HTR-8/SVneo (cell line): ENCODE measurements around the gene TNFRSF19.
"Not testable (repeated sequence)": the region's sequence is repeated elsewhere in the genome, so short reads cannot be mapped to it uniquely, and the experiment has no call there.

Experiments used
- DNase-seq: peaks from one replicate; pipeline ENCODE4 v3.0.0; 2011; ENCODE audit warnings: low spot score, mixed read lengths; ENCODE audit not compliant: insufficient read length
- FAIRE-seq: peaks from 2 replicates; lab custom pipeline; 2011; peaks lifted over from hg19 to GRCh38; lab: Jason Lieb, UNC

Gene TNFRSF19

DNA sequence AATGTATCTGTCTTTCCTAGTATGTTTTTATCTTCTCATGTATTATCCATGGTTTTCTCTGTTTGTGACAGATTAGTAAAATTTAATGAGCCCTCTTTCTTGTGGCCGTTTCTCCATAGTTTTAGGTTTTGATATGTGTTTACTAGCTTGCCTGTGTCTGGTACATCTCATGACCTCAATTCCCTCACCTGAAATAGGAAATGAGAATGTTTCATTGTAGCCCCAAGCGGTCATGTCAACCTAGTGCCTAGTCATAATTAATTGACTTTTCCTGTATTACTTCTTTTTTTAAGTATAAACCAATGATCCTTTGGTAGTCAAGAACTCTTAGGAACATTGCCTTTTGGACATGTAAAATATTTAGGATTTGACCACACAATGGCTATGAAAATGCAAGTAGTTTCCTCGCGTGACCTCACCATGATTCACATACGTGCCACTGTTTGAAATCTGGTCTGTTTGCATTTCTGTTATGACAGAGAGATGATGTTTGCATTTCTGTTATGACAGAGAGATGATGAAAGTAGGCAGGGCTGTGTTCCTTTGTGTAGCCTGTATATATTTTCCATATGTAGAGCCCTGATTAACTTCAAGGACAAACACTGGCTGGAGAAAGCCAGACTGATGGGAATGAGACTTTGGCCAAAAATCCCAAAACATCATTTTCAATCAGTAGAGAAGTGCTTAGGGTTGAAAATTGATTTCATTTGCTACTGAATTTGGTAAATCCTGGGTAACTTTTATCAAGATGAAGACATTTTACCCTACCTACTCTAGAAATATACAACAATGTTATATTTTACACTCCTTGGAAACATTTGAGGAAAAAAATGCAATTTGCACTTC is 104.8 kb downstream of the TNFRSF19 start:
- FAIRE-seq (no peak), DNase-seq (no peak)

DNA sequence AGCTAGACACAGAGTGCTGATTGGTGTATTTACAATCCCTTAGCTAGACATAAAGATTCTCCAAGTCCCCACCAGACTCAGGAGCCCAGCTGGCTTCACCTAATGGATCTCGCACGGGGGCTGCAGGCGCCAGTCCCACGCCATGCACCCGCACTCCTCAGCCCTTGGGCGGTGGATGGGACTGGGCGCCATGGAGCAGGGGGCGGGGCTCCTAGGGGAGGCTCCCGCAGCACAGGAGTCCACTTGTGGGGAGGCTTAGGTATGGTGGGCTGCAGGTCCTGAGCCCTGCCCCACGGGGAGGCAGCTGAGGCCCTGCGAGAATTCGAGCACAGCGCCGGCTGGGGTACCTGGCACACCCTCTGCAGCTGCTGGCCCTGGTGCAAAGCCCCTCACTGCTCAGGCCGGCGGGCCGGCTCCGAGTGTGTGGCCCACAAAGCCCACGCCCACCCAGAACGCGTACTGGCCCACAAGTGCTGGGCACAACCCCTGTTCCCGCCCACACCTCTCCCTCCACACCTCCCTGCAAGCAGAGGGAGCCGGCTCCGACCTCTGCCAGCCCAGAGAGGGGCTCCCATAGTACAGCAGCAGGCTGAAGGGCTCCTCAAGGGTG is 107.6 kb downstream of the TNFRSF19 start:
- not testable (repeated sequence) for FAIRE-seq, DNase-seq

DNA sequence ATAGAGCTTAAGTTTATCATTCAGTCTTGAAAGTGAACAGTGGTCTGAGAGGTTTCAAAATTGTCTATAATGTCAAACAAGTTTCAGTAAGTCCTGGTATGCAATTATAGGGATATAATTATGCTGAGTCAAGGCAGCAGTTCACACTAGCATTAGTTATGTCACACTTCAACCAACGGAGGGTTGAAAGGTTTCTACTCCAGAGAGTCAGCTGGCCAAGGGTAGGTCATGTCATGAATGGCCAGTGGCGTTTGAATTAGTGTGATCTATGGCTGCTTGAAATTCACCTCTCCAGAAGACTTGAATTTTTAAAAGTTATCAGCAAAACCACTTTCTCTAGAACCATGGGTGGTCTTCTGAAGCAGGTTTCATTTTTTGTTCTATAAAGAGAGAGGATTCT is 108.6 kb downstream of the TNFRSF19 start:
- no peak for FAIRE-seq
- DNase-seq: no peak

DNA sequence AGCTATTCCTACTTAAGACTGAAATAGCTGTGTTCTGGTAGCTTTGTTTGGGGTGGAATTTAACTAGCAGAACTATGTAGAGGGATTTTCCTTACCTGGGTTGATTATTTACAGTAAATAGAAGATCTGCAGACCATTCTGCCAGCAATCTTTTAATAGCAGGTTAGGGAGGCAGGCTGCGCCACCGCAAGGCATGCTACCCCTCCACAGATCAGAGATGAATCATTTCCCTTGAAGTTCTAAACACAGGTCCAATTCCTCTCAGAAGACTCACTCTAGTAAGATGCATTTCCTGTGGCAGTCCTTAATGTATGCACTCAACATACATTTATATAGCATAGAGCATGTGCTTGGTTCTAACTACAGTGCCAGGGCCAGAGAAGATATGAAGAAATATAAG is 109.0 kb downstream of the TNFRSF19 start:
- FAIRE-seq: no peak
- DNase-seq: no peak

DNA sequence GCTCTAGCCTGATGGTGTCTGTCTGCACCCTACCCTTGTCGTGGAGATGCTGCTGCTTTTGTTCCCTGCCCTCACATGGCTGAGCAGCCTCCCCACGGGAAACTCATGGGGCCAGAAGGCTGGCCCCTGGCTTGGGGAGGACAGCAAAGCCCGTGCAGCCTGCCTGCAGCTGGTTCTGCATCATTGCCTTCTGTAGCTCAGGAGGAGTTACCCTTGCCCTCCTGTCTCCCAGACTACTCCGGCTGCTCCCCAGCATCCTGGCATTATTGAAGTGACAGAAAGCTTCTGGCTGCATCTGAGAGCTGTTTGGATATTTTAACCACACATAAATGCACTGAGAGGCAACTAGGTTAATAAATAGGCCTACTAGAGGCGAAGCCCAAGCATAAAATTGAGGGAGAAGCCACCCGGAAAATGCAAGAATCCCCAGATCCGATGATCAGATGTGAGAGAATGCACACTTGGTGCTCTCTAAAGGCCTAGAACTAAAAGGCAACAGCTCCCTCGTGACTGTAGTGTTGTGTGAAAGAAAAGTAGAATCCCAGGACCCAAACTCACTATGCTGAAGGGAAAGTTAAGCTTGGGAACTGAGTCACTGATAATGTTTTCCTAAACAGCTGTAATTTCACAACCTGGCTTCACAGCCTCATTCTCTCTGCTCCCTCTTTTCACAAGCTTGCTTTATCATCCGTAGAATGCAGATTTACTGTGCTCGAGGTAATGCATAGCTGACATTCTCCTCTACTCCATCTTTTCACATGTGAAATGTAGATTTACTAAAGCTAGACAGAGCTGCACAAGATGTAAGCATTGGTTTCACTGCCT is 110.8 kb downstream of the TNFRSF19 start:
- no peak for FAIRE-seq
- no peak for DNase-seq

DNA sequence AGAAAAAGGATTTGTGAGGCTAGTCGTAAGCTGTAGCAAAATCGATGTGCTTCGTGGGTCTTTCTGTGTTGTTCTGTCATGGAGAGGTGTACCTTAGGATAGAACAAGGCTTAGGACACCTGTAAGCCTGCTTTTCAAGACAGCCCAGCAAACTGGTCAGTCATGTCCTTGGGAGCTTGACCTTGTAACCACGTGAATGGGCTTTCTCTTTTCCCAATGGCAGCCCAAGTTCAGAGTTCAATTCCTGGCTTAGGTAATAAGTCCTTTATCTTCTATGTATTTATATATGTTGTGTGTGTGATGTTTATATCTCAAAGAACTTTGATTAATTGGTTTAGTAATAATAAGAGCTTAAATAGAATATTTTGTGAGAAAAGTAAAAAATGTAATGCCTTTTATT is 112.9 kb downstream of the TNFRSF19 start:
- FAIRE-seq (no peak), DNase-seq (no peak)

DNA sequence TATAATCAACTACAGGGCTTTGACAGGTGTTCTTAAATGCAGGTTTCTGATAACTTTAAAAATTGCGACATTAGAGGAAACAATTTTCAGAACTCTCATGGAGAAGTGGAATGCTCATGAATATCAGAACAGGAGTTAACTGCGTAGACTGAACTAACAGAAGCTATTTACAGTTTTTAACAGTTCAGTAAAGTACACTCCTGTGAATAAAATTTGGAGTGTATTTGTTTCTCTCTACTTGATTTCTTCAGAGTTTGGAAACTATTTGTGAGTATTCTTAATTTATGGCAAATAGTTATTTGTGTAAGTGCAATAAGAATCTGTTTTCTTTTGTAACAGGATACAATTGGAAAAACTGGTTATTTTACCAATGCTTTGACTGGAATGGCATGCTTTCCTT is 114.4 kb downstream of the TNFRSF19 start:
- FAIRE-seq: no peak

DNA sequence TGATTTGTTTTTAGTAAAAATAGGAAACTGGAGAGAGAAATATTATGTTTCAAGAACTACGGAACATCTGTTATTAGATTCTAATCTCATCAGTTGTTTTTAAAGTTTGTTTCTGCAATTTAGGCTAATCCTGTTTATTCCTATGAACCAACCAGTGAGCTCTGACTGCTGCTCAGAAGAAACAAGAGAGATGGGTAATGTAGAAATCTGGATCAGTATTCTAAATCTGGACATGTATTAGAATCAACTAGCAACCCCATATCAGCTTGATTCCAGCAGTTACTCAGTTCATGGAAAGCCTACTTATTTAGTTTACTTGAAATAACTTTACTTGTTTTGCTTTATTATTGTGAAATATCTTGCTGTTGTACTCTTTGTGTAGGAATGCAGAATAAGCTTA is 115.2 kb downstream of the TNFRSF19 start:
- DNase-seq (no peak), FAIRE-seq (no peak)

More for the DNA sequence above, 114.4 kb downstream of the TNFRSF19 start:
- DNase-seq: no peak

DNA sequence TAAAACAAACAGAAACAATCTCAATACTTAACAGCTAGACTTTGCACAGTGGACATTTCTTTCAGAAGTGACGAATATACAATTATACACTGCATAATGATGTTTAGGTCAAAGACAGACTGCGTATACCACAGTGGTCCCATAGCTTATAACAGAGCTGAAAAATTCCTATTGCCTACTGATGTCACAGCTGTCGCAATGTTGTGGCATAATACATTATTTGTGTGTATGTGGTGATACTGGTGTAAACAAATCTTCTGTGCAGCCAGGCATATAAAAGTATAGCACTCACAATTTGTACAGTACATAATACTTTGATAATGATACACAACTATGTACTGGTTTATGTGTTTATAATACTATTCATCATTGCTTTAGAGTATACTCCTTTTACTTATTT is 116.7 kb downstream of the TNFRSF19 start:
- DNase-seq: no peak
- FAIRE-seq: no peak

DNA sequence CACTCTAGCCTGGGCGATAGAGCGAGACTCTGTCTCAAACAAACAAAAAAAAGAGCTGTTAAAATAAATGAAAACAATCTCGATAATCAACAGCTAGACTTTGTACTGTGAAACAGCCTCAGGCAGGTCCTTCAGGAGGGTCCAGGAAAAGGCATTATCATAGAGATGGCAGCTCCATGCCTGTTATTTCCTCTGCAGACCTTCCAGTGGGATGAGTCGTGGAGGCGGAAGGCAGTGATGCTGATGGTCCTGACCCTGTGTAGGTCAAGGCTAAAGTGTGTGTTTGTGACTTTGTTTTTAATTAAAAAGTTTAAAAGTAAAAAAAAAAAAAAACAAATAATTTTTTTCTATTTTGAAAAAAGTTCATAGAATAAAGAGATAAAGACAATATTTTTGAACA is 117.4 kb downstream of the TNFRSF19 start:
- FAIRE-seq (no peak), DNase-seq (no peak)

DNA sequence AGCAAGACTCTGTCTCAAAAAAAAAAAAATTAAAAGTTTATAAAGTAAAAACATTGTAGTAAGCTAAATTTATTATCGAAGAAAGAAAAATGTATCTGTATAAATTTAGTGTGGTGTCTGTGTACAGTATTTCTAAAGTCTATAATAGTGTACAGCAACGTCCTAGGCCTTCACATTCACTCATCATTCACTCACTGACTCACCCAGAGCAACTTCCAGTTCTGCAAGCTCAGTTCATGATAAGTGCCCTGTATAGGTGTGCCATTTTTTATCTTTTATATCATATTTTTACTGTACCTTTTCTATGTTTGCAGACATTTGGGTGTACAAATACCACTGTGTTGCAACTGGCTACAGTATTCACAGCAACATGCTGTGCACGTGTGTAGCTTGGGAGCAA is 118.1 kb downstream of the TNFRSF19 start:
- DNase-seq (no peak), FAIRE-seq (no peak)

DNA sequence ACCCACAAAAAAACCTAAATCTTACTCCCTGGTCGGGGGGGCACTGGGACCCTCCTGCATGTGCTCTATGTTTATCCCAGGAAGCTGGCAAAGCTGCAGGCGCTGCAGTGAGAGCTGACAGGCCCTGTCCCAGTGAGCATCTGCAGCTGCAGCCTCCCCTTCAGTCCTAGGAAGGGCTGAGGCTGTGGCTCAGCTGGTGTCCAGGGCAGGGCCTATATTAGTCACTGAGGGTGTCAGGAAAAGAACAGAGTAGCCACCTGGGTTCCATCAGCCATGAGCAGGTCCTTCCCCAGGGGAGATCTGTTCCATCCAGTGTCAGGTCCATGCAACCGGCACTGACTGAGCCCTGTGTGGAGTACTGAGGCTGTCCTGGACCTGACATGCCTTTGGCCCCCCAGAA is 120.5 kb downstream of the TNFRSF19 start:
- no peak for FAIRE-seq
- DNase-seq: no peak

DNA sequence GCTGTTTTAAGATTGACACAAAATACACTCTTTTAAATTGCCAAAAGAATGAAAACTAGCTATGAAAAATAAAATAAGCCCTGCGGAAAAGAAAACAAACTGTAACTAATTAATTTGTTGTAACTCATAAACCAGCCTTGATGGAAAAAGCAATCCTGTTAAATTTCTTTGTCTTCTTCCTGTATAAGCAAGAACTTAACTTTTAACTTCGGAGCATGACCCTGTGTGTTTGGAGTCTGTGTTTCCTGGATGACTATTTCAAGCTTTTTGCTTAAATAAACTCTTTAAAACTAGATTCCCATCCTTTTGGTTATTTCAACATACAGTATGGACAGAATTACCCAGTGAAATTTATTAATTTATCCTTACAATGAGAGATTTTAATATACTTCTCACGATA is 122.6 kb downstream of the TNFRSF19 start:
- DNase-seq (no peak), FAIRE-seq (no peak)

DNA sequence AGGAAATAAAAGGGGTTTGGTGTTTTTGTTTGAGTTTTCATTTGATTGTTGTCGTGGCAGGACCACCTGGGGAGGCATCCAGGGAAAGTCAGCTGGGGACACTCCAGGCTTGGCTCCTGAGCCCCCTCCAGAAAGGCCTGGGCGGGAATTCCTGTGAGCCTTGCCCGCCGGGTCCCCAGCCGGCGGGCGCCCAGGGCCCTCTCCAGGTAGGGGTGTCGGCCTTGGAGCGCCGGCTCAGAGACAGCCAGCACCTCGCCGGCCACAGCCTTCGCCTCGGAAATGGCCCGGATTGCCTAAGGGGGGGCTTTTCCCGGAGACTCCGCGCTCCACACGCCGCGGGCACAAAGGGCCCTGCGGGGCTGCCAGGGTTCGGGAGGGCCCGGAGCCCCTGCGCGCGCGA is 125.0 kb downstream of the TNFRSF19 start:
- no peak for FAIRE-seq
- no peak for DNase-seq

DNA sequence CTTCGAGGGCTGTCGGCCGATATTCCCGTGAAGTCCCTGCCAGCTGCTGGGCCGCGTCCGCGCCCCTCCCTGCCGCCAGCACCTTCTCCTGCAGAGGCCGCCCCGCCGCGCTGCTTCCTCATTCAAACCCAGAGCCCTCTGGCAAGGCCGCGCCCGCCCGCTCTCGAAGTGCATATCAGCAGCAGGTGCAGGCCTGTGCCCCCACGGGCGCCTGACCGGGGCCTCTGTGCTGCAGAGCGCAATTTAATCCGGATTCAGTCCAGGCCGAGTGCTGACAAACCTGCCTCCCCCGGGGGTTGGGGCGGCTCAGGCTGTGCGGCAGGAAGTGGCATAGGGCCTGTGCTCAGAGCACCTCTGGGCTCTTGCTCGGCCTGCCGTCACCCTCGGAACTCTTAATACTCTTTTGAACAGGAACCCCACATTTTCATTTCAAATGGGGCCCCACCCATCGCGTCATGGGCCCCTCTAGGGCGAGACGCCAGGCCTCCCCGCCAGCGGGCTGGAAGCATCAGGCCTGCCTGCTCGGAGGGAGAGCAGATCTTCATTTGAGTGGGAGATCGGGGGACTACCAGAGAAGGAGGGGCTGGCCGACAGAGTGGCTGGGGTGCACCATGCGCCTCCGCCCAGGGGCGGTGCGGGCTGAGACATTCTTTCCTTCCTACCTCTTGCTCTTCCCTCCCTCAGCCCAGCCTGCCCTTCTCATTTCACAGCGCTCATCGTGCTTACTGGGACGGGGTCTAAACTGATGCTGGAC is 125.7 kb downstream of the TNFRSF19 start:
- DNase-seq (no peak), FAIRE-seq (no peak)

DNA sequence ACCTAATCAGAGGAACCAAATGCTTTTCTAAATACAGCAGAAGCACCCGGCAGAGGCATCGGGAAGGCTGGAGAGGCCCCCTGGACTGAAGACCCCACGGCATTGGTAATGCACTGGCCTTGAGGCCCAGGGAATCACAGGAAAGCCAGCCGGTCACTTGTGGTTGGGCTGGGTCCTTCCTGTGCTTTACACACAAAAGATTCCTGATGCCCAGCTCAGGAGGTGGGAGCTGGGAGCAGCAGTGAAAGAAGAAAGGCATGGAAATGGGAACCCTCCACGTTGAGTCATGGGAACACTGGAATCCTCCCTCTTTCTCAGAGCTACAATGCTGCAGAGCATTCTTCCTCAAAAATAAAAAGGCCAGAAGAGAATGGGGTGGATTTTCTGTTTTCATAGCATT is 126.4 kb downstream of the TNFRSF19 start:
- DNase-seq: no peak
- FAIRE-seq: no peak

DNA sequence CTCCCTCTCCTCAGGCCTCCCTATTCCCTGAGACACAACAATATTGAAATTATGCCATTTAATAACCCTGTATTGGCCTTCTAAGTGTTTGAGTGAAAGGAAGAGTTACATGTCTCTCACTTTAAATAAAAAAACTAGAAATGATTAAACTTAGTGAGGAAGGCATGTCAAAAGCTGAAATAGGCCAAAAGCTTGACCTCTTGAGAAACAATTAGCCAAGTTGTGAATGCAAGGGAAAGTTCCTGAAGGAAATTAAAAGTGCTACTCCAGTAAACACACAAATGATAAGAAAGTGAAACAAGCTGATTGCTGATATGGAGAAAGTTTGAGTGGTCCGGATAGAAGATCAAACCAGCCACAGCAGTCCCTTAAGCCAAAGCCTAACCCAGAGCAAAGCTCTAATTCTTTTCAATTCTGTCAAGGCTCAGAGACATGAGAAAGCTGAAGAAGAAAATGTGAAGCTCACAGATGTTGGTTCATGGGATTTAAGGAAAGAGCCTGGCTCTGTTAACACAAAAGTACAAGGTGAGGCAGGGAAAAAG is 127.6 kb downstream of the TNFRSF19 start:
- DNase-seq (no peak), FAIRE-seq (no peak)

DNA sequence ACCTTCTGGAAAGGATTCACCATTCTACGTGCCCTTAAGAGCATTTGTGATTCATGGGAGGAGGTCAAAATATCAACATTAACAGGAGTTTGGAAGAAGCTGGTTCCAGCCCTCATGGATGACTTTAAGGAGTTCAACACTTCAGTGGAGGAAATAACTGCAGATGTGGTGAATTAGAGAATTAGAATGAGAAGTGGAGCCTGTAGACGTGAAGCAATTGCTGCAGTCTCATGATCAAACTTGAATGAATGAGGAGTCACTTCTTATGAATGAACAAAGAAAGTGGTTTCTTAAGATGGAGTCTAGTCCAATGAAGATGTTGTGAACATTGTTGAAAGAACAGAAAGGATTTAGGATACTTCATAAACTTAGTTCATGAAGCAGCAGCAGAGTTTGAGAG is 129.1 kb downstream of the TNFRSF19 start:
- FAIRE-seq (no peak), DNase-seq (no peak)

DNA sequence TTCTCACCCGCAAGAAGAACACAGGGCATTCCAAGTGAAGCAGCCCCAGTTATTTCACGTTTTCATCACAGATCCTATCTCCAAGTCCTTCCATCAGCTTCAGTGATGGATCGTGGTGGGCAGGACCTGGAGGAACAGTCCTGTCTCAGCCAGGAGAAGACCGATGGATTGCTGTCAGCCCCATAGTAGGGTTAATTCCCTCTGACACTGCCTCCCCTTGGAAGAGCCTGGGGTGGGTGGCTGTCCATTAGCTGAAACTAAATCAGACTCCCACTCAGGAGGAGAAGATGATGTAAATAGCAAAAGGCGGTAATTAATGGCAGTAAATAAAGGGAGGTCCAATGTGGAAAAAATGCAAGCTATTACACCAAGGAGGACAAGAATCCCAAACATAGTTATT is 131.0 kb downstream of the TNFRSF19 start:
- DNase-seq (no peak), FAIRE-seq (no peak)

DNA sequence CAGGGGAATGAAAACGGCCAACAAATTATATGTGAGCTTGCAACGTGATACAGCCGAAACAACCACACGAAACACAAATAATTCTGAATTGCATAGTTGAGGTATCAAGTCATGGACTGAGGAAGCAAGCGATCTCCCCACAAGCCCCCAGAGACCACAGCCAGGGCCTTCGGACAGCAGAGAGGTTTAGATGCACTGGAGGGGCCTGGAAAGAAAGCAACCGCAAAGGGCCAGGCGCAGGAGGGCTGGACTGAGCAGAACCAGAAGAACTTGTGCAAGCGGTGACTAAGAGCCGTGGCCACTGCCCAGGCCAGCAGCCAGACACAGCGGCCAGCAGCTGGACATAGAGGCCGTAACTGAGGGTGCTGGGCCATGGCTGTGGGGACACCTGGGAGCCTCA is 131.4 kb downstream of the TNFRSF19 start:
- no peak for FAIRE-seq
- no peak for DNase-seq
